Hepatocyte (in vitro differentiated cells): ENCODE results near the gene TPX2.

Experiments
- EZH2 ChIP-seq: fragments of 200-600 bp; sonication (generic); IDR thresholded peaks from 2 replicates; pipeline ENCODE4 v1.6.1; 2016; ENCODE audit warnings: antibody characterized with exemption, mild to moderate bottlenecking, borderline replicate concordance
- TF ChIP-seq, protein P1 (sequence below): fragments of 200-600 bp; sonication (generic); IDR thresholded peaks from 2 replicates; pipeline ENCODE4 v1.5.1; 2016; ENCODE audit warnings: antibody characterized with exemption, mild to moderate bottlenecking; ENCODE audit not compliant: poor library complexity

DNA sequence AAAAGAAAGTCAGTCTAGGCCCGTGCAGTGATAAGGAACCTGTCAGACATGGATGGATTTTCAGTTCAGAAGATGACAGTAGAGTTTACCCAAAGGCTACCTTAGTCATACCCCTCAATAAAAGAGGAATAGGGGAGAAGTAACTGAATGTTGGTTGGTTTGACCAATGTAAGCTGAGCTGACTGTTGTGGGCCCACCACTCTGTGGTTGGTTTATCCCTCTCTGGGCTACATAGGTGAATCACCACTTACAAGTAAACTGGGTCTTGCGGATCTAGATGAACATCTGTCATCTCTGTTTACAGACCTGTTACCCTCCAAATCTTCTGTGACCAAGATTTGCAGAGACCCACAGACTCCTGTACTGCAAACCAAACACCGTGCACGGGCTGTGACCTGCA is 42.9 kb downstream of the TPX2 start:
- TF ChIP-seq, protein P1, sequence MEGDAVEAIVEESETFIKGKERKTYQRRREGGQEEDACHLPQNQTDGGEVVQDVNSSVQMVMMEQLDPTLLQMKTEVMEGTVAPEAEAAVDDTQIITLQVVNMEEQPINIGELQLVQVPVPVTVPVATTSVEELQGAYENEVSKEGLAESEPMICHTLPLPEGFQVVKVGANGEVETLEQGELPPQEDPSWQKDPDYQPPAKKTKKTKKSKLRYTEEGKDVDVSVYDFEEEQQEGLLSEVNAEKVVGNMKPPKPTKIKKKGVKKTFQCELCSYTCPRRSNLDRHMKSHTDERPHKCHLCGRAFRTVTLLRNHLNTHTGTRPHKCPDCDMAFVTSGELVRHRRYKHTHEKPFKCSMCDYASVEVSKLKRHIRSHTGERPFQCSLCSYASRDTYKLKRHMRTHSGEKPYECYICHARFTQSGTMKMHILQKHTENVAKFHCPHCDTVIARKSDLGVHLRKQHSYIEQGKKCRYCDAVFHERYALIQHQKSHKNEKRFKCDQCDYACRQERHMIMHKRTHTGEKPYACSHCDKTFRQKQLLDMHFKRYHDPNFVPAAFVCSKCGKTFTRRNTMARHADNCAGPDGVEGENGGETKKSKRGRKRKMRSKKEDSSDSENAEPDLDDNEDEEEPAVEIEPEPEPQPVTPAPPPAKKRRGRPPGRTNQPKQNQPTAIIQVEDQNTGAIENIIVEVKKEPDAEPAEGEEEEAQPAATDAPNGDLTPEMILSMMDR: no peak
- TF ChIP-seq EZH2: no peak
